K562 (cell line): ENCODE measurements around the gene SDC1. TPM values are rescaled to one million over a fixed set of nuclear protein-coding genes. Genes with fewer than 3 reads are reported as not detected.

ENCODE experiments used
- ATAC-seq: fragments of 200-7000 bp; cut with Tn5 transposase; 3 replicates; pipeline ENCODE4 v1.9.1; 2020; ENCODE audit warnings: moderate library complexity
- BruUV-seq: library from RNA; stranded (reverse); fragments of 400-500 nt; replicated peaks from 2 replicates; lab custom pipeline; 2021; lab: Mats Ljungman, UMichigan
- CTCF ChIA-PET: fragments of 300-600 bp; formaldehyde crosslinking; extraction: SDS; loops from one replicate; lab custom pipeline; 2021; ENCODE audit warnings: low intra/inter-chr PET ratio; lab: Yijun Ruan, JAX
- POLR2A ChIA-PET: fragments of 300-600, 350-650 bp; sonication (Branson Sonifier 250); formaldehyde crosslinking; extraction: SDS; loops from one replicate; lab custom pipeline; 2021; ENCODE audit warnings: antibody characterized with exemption, inconsistent platforms; lab: Yijun Ruan, JAX
- DNase-seq, 4 experiments: peaks; one replicate each; pipeline versions ENCODE4 v3.0.0 to v3.0.0-alpha.2; 2011 to 2018; ENCODE audit warnings: low spot score in 3 of 4, mixed read lengths in 3 of 4; ENCODE audit errors: extremely low read depth in 1 of 4
- FAIRE-seq: peaks from 2 replicates; lab custom pipeline; 2011; peaks lifted over from hg19 to GRCh38; lab: Jason Lieb, UNC
- H2AFZ ChIP-seq: 2 replicates; pipeline ENCODE4 v1.6.0; 2011; ENCODE audit warnings: low read depth, low read length, control low read depth, inconsistent platforms
- H3K27ac ChIP-seq: fragments of 200-600 bp; 3 replicates; pipeline ENCODE4 v1.8.0; 2011; ENCODE audit warnings: low read depth, mild to moderate bottlenecking, control low read depth, inconsistent platforms, low read length, moderate library complexity, mixed read lengths; ENCODE audit errors: extremely low read depth
- H3K27me3 ChIP-seq, 2 experiments: fragments of 300-600 bp in 1 of 2; 2 replicates in 1 of 2; 3 replicates in 1 of 2; pipeline versions ENCODE4 v1.6.0 to v1.8.0; 2011; ENCODE audit warnings: inconsistent platforms in 2 of 2, low read length in 2 of 2, mild to moderate bottlenecking in 1 of 2, mixed read lengths in 1 of 2, moderate library complexity in 1 of 2; ENCODE audit not compliant: control insufficient read depth in 2 of 2, insufficient read depth in 2 of 2
- H3K36me3 ChIP-seq: fragments of 300-600 bp; 3 replicates; pipeline ENCODE4 v1.8.0; 2011; ENCODE audit warnings: mild to moderate bottlenecking, low read length, inconsistent platforms; ENCODE audit not compliant: control insufficient read depth, insufficient read depth
- H3K4me1 ChIP-seq, 2 experiments: fragments of 200-600 bp in 1 of 2; replicated peaks in 1 of 2; 2 replicates in 1 of 2; 3 replicates in 1 of 2; pipeline versions ENCODE4 v1.5.1 to v1.8.0; 2011; ENCODE audit warnings: inconsistent platforms in 2 of 2, low read length in 2 of 2, mild to moderate bottlenecking in 1 of 2, mixed read lengths in 1 of 2, moderate library complexity in 1 of 2; ENCODE audit not compliant: control insufficient read depth in 2 of 2, insufficient read depth in 2 of 2
- H3K4me2 ChIP-seq: 2 replicates; pipeline ENCODE4 v1.6.1; 2011; ENCODE audit warnings: low read length, control low read depth, inconsistent platforms, mixed read lengths; ENCODE audit not compliant: insufficient read depth
- H3K4me3 ChIP-seq: fragments of 200-600 bp; sonication (generic), shearing (Covaris generic); 2 replicates; pipeline ENCODE4 v1.5.1; 2016; ENCODE audit warnings: control low read depth, inconsistent platforms
- H3K79me2 ChIP-seq: fragments of 200-600 bp; 3 replicates; pipeline ENCODE4 v1.8.0; 2011; ENCODE audit warnings: low read length, inconsistent platforms; ENCODE audit not compliant: control insufficient read depth, insufficient read depth
- H3K9ac ChIP-seq, 2 experiments: 2 replicates each; pipeline versions ENCODE4 v1.6.0 to v1.6.1; 2011; ENCODE audit warnings: low read depth in 2 of 2, low read length in 2 of 2, control low read depth in 1 of 2, inconsistent platforms in 1 of 2, mild to moderate bottlenecking in 1 of 2, mixed read lengths in 1 of 2; ENCODE audit not compliant: insufficient read depth in 1 of 2
- H3K9me1 ChIP-seq: one replicate; pipeline ENCODE4 v1.6.0; 2011; ENCODE audit warnings: inconsistent platforms, mild to moderate bottlenecking, low read length, moderate library complexity; ENCODE audit not compliant: control insufficient read depth, insufficient read depth
- H3K9me3 ChIP-seq: replicated peaks from 2 replicates; pipeline ENCODE4 v1.5.1; 2011; ENCODE audit warnings: low read depth, low read length, inconsistent platforms; ENCODE audit not compliant: control insufficient read depth, insufficient read depth
- H4K20me1 ChIP-seq: replicated peaks from 2 replicates; pipeline ENCODE4 v1.6.1; 2011; ENCODE audit warnings: low read length, inconsistent platforms, mixed read lengths; ENCODE audit not compliant: control insufficient read depth, insufficient read depth
- BDP1 ChIP-seq: IDR thresholded peaks from 3 replicates; pipeline ENCODE4 v1.6.1; 2011; ENCODE audit not compliant: insufficient read length, insufficient read depth
- ETS2 ChIP-seq: IDR thresholded peaks from 2 replicates; pipeline ENCODE4 v1.6.1; 2016; ENCODE audit warnings: borderline replicate concordance, missing genetic modification characterization, mild to moderate bottlenecking, moderate library complexity, missing compliant biosample characterization; ENCODE audit not compliant: poor library complexity, severe bottlenecking
- L3MBTL2 ChIP-seq: fragments of 450-650 bp; IDR thresholded peaks from 2 replicates; pipeline ENCODE4 v1.6.1; 2016; ENCODE audit warnings: mild to moderate bottlenecking, moderate library complexity
- NCOR1 ChIP-seq: fragments of 450-650 bp; IDR thresholded peaks from 2 replicates; pipeline ENCODE4 v1.6.1; 2016; ENCODE audit warnings: mild to moderate bottlenecking, moderate library complexity
- SNAPC5 ChIP-seq: fragments of 250-450 bp; sonication (Bioruptor Pico); IDR thresholded peaks from 2 replicates; pipeline ENCODE4 v1.8.0; 2021; ENCODE audit warnings: moderate library complexity, mild to moderate bottlenecking, inconsistent platforms
- SNRNP70 ChIP-seq: fragments of 200-400 bp; formaldehyde crosslinking; optimal IDR thresholded peaks from 2 replicates; pipeline ENCODE3; 2017; ENCODE audit warnings: low read depth, low read length
- ZBTB40 ChIP-seq, 2 experiments: fragments of 450-650 bp in 1 of 2; sonication (generic) in 1 of 2; formaldehyde crosslinking in 1 of 2; IDR thresholded peaks; 2 replicates each; pipeline versions ENCODE4 v1.7.1 to v1.9.0; 2016 to 2022; ENCODE audit warnings: inconsistent platforms in 1 of 2, mild to moderate bottlenecking in 1 of 2, missing genetic modification reagents in 1 of 2
- ZNF316 ChIP-seq: fragments of 450-650 bp; IDR thresholded peaks from 2 replicates; pipeline ENCODE4 v1.6.1; 2016
- ZNF764 ChIP-seq: fragments of 250-450 bp; sonication (Bioruptor Pico); IDR thresholded peaks from 2 replicates; pipeline ENCODE4 v1.4.0; 2020; ENCODE audit warnings: low read depth, mild to moderate bottlenecking, moderate library complexity
- WGBS: fragments of 100-300 bp; shearing (Covaris generic); methylation state at CpG from one replicate; pipeline ENCODE4 v1.1.6; 2016; ENCODE audit warnings: low coverage, mixed read lengths; ENCODE audit not compliant: insufficient coverage; ENCODE audit errors: missing lambda C conversion rate; 5-methylcytosine and 5-hydroxymethylcytosine counted together
- in situ Hi-C: fragments of 300-500 bp; cut with MboI; formaldehyde crosslinking; loops from 4 replicates; pipeline ENCODE4 v1.15.0; 2018; ENCODE audit warnings: inconsistent platforms, mixed read lengths
- intact Hi-C: fragments of 100-400 bp; cut with micrococcal nuclease; formaldehyde crosslinking; loops from 2 replicates; pipeline ENCODE4 v1.14.2; 2022
- polyA plus RNA-seq, 8 experiments: library from polyadenylated mRNA; depleted of rRNA in 4 of 8; stranded (reverse) in 5 of 8; unstranded in 3 of 8; fragments of >200 nt; fragmentation: Nextera tagmentation in 2 of 8; fragmentation: Illumina TruSeq in 1 of 8; extraction: Ambion mirVana in 2 of 8; extraction: Trizol in 1 of 8; gene quantifications; 2 replicates each; pipeline versions ENCODE4 v1.2.1 to v1.2.3, GENCODE V29; 2011 to 2014; ENCODE audit warnings: inconsistent platforms in 1 of 8, missing spikeins in 1 of 8
- total RNA-seq, 7 experiments: library from RNA; depleted of rRNA in 6 of 7; stranded (reverse); fragments of >200 nt in 6 of 7; fragmentation: Illumina TruSeq in 2 of 7; extraction: Trizol in 2 of 7; gene quantifications; 2 replicates each; pipeline versions ENCODE4 v1.2.1 to v1.2.3, GENCODE V29; 2011 to 2021; ENCODE audit warnings: low replicate concordance in 1 of 7
- TF ChIP-seq, protein P1 (sequence below): sonication (generic); formaldehyde crosslinking; IDR thresholded peaks from 2 replicates; pipeline ENCODE4 v1.8.0; 2022; ENCODE audit warnings: mild to moderate bottlenecking, missing genetic modification reagents

SDC1 gene
- total and polyA plus RNA-seq, 9 of the 15 experiments (the other 6 are each of a cell fraction or from before 2014, with no cell fraction given), result 0.06 to 2.7 (median 0.49) TPM

DNA sequence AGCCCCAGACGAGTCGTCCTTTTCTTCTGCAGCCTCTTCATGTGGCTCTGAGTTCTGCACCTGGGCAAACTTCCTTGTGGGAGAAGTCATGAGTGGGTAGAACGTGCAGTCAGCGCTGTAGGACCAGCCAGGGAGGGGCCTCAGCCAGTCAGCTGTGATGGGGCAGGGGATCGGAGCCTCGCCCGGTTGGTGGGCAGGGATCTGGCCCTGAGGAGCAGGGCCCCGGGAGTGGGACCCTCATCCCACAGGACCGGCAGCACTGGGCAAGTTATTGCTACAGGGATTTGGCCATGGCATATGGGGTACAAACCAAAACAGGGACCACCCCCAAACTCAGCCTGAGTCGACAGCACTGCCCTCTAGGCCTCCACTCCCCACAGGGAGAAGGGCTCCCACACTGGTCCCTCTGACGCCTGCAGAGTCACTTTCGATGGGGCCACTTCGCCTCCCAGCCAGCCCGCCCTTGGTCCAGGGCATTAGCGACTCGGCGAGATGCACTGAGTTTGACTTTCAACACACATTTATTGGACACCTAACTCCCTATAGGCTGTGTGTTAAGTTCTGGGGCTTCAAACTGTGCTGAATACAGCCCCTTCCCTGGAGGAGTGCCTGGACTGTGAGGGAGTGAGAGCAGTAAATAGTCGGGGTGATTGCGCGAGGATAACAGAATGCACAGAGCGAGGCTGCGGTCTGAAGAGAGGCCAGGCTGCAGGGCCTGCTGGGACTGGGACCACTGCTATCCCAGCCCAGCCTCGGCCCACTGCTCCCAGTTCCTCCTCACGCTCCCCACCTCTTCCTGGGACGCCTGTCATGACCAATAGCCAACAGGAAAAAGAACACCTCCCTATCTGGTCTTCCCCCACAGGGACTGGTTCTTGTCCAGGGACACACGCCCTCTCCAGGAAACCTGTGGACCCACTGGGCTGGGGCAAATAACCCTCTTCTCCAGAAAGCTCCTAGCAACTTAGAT is 55.9 kb downstream of the SDC1 start:
- Histone ChIP-seq H2AFZ (0 out of 2 replicates have a peak overlapping the region, but pooled peaks have one; percentile 3), H3K4me3 (no peak overlapping the region), H3K36me3 (no peaks in the 10 kb centered on the region), H3K9me1 (peaks cover 6% of the 10 kb centered on the region), H3K9me3 (no peaks in the 10 kb centered on the region), H4K20me1 (no peaks in the 10 kb centered on the region; the same call in 1 of the 2 replicates), H3K27me3 (peaks cover 12 to 76% of the 10 kb centered on the region in 2 experiments), H3K79me2 (no peaks in the 10 kb centered on the region), H3K4me2 (peak overlapping the region; percentile 16; the same call in 1 of the 2 replicates), H3K27ac (no peak overlapping the region), H3K9ac (no peak overlapping the region), H3K4me1 (peaks cover 0 to 9% of the 10 kb centered on the region in 2 experiments; a peak in 3 of 5 replicates)
- in situ Hi-C loops (no loop called here), intact Hi-C loops (no loop called here)
- FAIRE-seq (no peak), ATAC-seq (peak; percentile 51), DNase-seq (no peak)
- WGBS, result 15% methylated on average over 19 of the region's 26 CpGs
- POLR2A ChIA-PET, result interaction anchor here (0.6 kb wide), 1 partner anchor 86 kb away, joined by 3 read pairs; no protein-coding TSS in a partner anchor
- BruUV-seq, result no TSS peak
- CTCF ChIA-PET, result no interaction called here
- TF ChIP-seq SNAPC5 (CRISPR knock-in tag), result no peak
- TF ChIP-seq ZBTB40 (IDR thresholded peaks at IDR 0.05), result no peak
- TF ChIP-seq ZBTB40 (CRISPR knock-in tag; IDR thresholded peaks at IDR 0.05), result no peak
- no peak for TF ChIP-seq BDP1
- no peak for TF ChIP-seq ZNF316
- TF ChIP-seq L3MBTL2, result 0 out of 2 replicates have a peak, but pooled peaks have one; percentile 16
- no peak for TF ChIP-seq ETS2 (tag)
- no peak for TF ChIP-seq ZNF764 (CRISPR knock-in tag)
- TF ChIP-seq, protein P1, sequence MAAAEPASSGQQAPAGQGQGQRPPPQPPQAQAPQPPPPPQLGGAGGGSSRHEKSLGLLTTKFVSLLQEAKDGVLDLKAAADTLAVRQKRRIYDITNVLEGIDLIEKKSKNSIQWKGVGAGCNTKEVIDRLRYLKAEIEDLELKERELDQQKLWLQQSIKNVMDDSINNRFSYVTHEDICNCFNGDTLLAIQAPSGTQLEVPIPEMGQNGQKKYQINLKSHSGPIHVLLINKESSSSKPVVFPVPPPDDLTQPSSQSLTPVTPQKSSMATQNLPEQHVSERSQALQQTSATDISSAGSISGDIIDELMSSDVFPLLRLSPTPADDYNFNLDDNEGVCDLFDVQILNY (CRISPR knock-in tag), result no peak
- no peak for TF ChIP-seq SNRNP70
- TF ChIP-seq NCOR1, result no peak
